Sigmoid colon (tissue), 4 donors: Measurements from ENCODE around the gene TPX2.

Experiments used
- POLR2A ChIP-seq, 2 donors: fragments of 450-650 bp; IDR thresholded peaks; one replicate each; pipeline ENCODE4 v1.6.1; 2016; ENCODE audit warnings: antibody characterized with exemption in 2 of 2, mild to moderate bottlenecking in 2 of 2, moderate library complexity in 2 of 2
- POLR2AphosphoS5 ChIP-seq, 4 donors: sonication (generic); formaldehyde crosslinking; IDR thresholded peaks; one replicate each; pipeline ENCODE4 v1.6.1; 2017; ENCODE audit warnings: antibody characterized with exemption in 4 of 4
- TF ChIP-seq, protein P1 (sequence below), 4 experiments: fragments of 450-650 bp in 3 of 4; fragments of 200-600 bp in 1 of 4; IDR thresholded peaks; one replicate each; pipeline ENCODE4 v1.5.1; 2016 to 2019; ENCODE audit warnings: antibody characterized with exemption in 4 of 4, mild to moderate bottlenecking in 3 of 4, moderate library complexity in 2 of 4

DNA sequence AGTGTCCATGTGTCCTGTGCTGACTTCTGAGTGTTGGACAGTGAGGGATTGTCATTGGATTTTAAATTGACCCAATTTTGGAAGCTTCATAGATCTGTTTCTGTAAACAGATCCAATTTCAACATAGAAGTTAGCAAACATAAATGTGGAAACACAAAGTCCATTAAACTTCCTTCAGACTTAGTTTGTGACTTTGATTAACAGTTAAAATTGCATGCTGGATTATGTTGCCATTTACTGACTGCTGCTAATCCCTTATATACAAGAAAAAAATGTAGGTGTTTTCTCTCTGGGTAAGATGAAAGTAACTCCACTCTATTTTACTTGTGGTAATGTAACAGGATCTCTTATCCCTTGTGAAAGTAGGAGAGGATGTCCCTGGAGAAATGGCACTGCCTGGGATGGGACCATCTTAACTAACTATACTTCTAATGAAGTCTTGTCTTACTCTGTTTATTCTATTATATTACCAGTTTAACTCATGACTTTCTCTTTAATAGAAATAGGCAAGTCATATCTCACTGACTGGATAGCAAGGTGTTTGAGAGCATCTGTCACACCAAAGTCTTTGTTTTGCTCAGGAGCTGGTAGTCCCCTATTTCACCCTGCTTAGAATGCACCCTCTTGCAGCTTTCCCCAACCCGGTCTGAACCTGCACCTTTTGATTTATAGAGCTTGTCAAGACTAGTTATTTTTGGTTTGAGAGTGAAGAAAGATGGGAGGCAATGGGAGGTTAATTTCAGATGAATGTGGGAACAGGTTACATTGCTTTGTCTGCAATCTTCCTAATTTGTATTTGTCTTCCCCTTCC, 7.2 kb downstream of the TPX2 start:
- no peak for TF ChIP-seq POLR2A (IDR thresholded peaks at IDR 0.05)
- TF ChIP-seq, protein P1, sequence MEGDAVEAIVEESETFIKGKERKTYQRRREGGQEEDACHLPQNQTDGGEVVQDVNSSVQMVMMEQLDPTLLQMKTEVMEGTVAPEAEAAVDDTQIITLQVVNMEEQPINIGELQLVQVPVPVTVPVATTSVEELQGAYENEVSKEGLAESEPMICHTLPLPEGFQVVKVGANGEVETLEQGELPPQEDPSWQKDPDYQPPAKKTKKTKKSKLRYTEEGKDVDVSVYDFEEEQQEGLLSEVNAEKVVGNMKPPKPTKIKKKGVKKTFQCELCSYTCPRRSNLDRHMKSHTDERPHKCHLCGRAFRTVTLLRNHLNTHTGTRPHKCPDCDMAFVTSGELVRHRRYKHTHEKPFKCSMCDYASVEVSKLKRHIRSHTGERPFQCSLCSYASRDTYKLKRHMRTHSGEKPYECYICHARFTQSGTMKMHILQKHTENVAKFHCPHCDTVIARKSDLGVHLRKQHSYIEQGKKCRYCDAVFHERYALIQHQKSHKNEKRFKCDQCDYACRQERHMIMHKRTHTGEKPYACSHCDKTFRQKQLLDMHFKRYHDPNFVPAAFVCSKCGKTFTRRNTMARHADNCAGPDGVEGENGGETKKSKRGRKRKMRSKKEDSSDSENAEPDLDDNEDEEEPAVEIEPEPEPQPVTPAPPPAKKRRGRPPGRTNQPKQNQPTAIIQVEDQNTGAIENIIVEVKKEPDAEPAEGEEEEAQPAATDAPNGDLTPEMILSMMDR (IDR thresholded peaks at IDR 0.05): no peak
- no peak for TF ChIP-seq POLR2AphosphoS5 (IDR thresholded peaks at IDR 0.05)
